Measurements from ENCODE around the gene L1CAM.
A peak's percentile ranks its signal among the peaks of the same experiment; 100 is the strongest.

The L1CAM gene

DNA sequence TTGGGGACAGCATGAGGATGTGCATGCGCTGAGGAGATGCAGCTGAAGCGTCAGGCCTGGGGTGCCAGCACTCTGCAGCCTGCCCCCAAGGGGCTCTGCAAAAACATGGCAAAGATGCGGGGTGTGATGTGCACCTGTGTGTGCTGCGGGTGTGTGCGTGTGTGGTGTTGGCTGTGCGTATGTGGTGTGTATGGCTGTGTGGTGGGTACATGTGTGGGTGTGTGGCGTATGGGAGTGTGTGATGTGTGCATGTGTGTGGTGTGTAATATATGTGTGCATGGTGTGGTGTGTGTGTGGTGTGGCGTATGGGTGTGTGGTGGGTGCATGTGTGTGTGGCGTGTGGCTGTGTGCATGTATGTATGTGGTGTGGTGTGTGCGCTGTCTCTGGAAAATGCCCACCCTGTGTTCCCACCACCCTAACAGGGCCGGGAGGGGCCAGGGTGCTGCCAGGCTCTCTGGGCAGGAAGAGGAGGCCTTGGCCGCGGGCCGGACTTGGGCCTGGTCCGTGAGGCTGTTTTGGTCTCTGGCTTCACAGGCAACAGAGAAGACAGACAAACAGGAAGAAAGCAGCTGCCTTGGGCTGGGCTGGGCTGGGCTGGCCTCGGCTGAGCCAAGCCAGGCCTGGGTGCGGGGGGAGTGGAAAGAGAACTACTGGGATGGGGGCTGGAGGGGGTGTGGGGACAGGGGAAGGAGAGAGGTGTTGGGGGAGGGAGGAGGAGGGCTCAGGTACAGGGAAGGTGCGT, 17.4 kb upstream of the L1CAM start:
- no peak for DNase-seq

DNA sequence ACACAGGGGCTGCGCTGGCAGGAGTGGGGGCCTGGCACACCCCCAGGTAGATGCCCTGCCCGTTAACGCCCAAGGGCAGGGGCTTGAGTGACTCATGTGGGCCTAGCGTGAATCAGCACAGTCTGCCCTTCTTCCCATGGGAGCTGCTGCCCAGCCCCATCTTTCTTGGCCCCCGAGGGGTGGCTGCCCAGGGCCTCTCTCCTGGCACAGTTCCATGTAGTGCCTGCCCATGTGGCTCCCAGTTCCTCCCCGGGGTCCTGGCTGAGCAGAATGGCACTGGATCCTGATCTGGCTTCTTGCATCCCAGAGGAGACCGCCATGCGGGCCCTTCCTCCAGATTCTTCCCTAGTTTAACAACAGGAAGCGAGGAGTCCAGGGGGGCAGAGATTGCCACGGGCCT, 16.4 kb upstream of the L1CAM start:
- no peak for DNase-seq

DNA sequence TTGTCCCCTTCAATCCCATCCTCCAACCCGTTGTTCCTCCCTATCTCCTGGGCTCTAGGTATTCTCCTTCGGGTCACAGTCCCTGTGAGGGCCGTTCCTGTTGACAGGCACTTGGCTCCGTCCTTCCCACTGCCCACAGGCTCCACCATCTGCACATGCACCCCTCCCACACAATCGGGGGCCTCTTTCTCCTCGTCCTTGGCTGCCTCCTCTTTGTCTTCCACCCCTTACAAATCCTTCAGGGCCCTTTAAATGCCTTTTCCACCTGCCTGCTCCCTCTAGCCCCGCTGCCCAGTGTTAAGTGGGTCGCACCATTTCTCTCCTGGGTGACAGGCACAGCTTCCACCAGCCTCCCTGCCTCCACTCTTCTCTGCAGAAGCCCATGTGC, 15.8 kb upstream of the L1CAM start:
- no peak for DNase-seq

DNA sequence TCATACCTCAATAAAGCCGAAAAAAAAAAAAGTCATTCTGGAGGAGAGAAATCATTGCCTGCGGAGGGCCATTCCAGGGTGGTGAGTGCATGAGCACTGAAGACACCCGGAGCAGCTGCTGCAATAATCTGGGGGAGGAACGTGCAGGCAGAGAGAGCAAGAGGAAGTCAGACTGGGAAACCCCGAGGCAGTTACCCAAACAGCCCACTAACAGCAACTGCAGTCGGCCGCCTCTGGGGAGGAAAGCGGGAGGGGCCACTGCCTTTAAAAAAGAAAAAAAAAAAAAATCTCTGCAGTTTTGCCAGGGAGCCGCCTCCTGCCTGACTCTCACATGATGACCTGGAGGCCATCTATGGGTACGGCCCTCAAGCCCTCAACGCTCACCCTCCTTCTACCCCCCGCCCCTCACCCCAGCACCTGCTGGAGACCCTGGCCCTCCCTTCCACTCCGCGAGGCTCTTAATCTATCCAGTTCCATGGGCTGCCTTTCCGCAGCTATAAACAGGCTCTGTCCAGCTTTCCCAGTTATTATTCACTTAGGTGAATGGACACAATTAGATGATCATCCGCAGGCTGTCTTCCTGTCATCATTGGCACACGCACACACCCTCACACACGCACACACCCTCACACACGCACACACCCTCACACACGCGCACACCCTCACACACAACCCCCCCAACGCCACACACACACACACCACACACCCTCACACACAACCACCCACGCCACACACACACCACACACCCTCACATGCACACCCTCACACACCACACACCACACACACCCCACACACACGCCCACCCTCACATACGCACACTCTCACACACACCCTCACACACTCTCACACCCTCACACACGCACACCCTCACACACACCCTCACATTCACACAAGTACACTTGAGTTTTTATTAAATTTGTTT, 15.1 kb upstream of the L1CAM start:
- peak; percentile 63 for DNase-seq

DNA sequence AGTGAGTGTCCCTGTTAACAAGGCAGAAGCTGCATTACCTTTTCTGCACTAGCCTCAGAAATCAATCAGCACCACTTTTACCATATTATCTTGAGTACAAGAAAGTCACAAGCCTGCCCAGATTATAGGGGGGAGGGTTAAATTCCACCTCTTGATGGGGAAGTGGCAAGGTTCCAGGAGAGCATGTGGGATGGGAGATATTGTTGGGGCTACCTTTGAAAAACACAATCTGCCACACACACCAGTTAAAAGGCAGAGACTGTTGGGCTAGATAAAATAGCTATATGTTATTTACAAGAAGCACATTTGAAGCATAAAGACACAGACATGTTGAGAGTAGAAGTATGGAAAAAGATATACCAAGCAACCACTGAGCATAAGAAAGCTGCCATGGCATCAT, 11.9 kb upstream of the L1CAM start:
- no peak for DNase-seq

DNA sequence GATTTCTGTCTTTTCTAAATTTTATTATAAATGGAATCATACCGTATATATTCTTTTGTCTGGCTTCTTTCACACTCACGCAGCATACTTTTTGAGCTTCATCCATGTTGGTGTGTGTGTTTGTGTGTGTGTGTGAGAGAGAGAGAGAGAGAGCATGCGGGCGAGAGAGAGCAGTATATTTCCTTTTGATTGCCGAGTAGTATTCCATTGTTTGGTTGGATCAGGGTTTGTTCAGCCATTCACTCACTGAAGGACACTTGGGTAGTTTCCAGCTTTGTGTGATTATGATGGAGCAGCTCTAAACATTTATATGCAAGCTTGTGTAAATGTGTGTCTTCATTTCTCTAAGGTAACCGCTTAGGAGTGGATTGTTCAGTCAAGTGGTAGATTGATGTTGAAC, 3.1 kb upstream of the L1CAM start:
- no peak for DNase-seq

DNA sequence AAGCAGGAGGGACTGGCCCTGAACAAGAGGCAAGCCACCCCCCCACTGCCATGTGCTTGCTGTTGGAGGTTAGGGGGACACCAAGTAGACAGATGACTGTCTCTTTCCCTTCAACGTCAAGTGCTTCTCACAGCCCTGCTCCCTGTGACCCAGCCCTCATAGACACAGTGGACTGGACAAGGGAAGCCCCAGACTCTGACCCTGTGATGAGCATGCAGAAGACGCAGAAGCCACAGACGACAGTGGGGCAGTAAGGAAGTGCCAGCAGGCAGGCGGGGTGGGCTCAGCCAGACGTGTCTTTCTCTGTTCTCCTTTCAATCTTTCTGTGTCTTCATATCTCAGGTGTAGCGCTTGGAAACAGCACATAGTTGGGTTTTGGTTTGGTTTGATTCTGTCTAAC, 2.4 kb upstream of the L1CAM start:
- DNase-seq, result no peak

DNA sequence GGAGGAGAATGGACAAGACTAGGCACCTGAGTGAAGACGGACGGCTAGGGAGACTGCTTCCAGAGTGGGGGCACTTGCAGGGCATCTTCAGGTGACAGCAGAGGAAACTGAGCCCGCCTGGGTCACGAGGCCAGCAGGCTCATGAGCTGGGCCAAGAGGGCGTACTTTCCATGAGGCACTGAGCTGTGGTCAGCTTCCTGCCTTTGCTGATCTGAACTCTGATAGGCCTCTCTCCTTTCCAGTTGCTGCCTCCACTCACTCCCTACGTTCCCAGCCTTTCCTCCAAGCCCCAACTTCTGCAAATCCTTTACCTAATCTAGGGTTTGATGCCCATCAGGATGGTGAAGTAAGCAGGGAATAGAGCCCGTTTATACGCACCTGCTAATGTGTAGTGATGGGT, 1.4 kb upstream of the L1CAM start:
- DNase-seq, result no peak

DNA sequence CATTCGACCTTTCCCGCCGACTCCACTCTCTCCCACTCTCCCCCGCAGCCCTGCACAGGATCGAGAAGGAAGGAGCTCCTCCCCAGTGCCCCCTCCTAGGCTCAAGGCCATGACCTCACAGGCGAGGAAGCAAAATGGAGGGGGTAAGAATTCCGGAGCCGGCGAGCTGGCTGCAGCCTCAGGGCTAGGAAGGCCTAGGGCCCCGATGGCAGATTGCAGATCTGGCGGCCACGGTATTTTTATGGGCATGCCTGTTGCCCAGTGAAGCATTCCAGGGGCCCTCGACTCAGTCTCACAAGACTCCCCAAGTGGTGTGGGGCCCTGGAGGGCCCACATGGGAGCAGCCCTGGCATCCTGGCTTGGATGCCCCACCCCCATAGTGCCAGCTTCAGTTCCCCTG, 942 bp upstream of the L1CAM start:
- no peak for DNase-seq

DNA sequence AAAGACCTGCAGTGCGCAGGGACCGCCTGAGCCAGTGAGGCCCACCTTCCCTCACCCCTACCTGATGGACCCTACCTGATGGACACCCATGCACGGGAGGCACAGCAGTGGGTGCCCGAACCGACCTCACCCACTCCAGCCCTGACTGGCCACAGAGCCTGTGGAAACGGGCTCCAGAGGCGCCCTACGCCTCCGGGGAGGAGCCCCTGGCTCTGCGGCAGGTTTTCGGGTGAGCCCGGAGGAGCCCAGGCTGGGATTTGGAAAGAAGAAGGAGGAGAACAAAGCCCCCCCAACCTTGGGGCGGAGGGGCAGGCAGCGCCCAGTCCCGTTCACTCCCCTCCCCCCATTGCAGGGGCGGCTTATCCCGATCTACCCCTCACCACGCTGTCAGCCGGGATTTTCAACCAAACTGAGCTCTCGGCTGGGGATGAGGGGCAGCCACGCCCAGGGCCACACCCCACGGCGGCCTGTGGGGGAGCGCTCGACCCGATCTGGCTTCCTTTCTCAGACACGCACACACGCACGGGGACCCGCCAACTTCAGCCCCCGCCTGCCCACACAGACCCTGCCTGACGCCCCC, 675 bp downstream of the L1CAM start:
- no peak for DNase-seq

DNA sequence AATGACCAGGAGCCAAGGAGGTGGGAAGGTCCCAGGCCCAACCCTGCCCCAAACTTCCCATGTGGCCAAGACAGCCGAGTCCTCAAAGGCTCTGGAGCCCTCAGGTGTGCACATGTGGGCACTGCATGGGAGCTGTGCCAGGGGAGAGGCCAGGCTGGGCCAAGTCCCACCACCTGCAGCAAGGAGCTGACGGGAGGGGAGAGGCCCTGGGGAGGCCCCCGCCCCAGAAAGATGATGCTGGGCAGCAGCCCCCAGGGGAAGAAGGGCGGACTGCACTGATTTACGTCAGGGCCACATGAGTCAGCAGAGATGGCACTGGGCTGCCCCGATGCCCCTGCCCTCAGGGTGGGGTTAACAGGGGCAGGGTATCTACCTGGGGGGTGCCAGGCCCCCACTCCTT, 1.4 kb downstream of the L1CAM start:
- no peak for DNase-seq

DNA sequence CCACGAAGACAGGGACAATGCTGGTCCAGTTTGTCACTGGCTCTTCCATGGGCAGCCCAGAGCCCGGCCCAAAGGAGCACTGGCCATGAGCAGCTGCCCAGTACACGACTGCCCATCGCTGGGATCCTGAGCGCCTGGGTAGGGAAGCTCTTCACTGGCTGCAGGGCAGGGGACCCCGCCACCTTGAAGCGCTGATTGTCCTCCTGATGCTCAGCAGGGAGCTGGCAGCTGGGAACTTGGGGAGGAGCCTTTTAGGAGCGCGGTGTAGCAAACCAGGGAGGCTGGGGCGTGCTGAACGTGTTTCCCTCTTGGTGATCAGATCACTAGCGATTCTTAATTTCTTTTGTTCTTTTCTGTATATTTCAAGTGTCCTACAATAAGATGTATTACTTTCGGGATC, 1.8 kb downstream of the L1CAM start:
- DNase-seq, result no peak

DNA sequence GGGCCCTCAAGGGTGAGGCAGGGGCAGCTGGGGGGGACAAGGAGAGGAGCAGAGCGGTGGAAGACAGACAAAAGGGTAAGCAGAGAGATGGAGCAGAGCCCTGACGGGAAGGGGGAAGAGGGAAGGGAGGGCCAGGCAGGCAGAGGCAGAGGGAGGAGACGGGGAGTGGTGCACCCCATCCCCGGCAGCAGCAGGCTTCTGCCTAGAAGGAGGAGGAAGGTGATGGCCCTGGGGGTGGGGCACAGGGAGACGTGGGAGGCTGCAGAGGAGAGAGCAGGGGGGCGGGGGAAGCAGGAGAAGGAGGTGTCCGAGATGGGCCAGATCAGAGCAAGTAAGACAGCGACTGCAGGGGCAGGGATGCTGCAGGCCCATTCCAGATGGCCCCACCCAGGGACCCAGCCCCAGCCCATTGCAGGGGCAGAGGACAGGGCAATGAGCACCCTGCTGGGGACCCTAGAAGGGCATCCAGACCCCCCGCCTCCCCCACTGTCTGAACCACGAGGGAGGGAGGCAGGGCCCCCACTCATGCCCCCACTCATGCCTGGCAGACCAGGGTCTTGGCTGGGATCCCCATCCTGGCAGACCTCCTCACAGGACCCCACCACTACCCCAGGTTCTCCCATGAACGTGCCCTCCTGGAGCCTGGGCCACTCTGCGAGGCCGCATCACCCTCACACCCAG, 2.7 kb downstream of the L1CAM start:
- DNase-seq, result no peak

DNA sequence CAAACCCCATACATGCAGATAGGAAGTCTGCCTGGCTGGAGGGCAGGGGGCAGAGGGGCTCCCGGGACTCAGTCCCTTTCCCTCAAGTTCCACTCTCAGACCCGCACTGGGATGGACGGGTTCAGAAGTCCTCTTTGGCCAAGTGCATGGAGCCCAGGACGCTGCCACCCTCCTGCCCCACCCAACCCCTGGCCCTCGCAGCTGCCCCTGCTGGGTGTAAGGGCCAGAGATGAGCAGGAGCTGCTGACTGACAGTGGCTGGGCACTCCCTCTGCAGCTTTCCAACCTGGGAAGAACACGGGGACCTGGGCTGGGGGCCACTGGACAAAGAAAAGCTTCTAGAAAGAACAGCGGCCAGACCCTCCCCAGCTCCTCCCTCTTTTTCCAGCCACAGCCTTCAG, 3.4 kb downstream of the L1CAM start:
- DNase-seq, result no peak

DNA sequence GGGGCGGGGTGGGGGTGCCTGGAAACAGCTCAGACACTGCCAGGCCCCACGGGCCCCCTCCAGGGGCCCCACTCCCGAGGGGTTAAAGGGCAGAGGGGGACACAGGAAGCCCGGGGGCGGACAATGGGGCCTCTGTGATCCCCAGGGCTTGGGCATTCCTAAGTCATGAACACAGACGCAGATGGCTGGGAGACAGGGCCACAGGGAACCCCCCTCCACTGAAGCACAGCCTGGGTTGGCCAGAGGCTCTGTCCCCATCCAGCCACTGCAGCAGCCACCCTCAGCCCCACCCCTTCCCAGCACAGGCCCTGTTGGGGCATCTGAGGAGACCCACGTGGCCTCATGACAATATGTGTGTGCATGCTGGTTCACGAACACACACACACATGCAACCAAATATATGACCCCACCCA, 3.9 kb downstream of the L1CAM start:
- no peak for DNase-seq

DNA sequence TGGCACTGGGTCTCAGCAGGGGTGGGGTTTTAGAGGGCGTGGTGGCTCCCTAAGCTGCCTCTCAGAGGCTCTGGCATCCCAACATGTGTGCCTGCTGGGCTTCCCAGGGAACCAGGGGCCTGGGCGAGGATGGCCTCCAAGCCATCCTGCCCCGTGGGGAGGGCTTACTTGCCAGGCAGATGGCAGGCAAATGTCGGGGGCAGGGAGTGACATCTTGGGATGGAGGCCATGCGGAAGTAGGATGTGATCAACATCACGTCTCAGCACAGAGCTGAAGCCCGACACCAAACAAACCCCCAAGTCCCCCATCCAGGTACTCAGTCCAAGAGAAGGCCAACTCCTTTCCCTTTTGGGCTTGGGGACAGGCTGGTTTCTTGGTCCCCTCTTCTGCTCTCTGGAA, 4.7 kb downstream of the L1CAM start:
- DNase-seq, result no peak

DNA sequence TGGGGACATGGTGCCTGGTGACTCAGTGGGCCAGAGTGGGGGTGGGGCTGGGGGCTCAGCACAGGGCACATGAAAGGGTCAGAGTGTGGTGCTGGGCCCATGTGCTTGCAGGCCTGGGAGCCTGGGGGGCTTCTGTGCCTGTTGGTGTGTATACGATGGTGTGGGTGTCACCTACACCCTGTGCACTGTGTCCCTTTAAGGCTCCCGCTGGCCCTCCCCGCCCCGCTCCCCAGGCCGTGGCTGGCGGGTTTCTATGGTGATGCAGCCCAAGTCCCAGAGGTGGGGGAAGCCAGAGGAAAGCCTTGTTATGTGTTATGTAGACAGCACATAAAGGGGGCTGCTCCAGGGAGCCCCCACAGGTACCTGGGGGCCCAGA, 5.5 kb downstream of the L1CAM start:
- no peak for DNase-seq

DNA sequence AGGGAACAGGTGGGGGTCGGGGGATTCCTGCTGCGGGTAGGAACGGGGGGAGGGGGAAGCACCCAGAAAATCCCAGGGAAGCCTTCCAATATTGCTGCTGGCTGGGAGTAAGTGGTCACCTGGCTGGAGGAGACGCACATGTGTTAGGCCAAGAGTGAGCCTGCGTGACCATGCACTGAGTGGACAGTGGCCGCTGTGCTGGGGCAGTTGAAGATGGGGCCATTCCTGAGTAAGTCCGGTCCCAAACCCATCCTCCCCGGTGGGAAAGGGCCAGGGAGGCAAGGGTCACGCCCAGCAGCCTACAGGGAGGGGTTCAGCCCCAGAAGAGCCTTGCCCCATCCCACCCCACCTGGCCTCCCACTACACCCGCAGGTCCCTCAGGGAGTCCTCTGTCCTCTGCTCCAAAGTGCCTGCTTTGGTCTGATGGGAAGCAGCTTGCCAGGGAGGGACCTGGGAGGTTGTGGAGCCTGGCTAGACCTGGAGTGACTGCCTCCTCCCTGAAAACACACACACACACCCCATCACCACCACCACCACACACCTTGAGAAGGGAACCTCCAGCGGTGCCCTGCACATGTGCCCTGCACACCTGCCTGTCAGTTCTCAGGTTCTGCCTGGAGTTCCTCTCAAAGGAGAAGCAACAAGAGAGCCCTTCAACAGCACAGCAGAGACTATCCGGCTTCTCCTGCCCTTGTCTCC, 6.1 kb downstream of the L1CAM start:
- DNase-seq, result no peak

DNA sequence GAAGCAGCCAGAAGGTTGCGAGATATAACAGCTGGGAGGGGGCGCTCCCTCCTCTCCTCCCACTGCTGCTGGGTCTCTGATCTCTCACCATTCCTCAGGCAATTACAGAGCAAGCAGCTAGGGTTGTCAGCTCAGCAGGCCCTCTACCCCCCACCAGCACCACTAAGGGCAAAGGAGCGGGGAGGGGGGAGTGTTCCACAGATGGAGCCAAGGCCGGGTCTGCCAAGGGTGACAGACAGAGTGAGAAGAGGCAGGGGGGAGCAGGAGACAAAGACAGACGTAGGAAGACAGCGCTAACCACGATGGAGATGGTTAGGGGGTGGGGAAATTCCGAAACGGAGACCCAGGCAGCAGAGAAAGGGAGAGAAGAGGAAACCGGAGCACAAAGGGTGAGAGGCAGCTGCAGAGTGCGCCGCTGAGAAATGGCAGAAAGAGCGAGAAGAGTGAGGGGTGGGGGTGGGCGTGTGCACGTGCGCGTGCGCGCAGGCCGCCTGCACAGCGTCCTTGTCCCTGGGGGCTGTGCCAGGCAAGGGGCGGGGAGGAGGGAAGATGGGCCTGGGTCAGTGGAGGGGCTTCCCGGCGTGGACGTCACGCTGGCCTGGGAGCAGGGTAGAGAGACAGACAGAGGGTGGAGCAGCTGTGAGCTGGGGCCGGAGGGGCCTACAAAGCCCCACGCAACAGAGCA, 6.9 kb downstream of the L1CAM start:
- no peak for DNase-seq

DNA sequence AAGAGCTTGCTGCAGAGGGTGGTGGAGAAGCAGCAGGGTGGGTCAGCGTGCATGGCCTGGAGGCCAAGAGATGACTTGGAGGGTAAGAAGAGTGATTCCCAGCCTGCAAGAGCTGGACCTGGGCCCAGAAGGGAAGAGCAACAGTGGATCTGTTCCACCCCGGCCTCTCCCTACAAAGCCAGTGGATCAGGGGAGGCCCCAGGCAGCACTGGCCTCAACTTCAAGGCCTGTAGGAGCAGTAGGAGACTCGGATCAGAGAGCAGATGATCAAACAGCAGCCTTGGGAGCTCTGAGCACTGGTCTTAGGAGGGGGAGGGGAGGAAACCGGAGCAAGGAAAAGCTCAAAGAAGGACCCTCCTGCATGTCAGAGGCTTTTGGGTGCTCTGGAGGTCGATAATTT, 7.6 kb downstream of the L1CAM start:
- DNase-seq, result no peak

DNA sequence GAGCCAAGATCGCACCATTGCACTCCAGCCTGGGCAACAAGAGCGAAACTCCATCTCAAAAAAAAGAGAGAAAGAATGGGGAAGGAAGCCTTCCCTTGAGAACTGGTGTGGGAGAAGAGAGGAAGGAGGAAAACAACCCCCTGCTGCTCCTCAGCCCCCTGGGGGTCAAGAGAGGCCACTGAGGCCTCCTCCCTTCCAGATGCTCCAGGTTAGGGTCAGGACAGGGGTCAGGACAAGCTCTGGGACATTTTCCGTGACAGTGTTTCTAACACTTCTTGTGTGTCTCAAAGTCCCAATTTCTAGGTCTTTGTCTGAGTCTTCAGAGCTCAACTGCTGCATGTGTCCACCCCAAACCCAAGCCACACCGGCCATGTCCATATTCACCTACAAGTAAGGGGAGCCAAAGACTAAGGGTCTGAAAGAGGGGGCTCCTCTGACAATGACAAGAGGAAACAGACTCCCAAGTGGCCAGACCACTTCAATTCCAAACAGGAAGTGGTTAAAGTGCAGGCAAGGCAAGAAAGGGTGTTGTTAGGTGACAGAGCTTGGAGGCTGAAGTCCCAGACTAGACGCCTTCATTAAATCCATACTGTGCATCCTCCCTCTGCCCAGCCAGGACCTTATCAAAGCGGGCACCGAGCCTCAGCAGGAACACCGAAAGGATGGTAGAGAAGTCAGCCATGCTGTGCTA, 8.3 kb downstream of the L1CAM start:
- DNase-seq, result no peak

DNA sequence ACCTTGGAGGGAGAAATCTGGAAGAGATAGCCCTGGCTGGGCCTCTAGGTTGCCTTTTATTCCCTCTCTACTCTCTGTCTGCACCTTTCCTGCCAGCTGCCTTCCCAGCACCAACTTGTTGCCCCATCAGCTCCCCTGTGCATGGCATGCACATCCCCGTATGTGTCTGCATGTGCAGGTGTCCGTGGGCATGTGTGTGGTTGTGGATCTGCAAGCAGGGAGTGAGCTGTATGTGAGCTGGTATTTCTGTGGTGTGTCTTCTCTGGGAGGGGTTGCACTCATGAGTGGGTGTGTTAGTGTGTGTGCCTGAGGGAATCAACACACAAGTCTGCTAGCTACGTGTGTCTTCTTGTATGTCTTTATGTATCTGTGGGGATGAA, 9.9 kb downstream of the L1CAM start:
- DNase-seq, result no peak

Data from central memory CD4-positive, alpha-beta T cell (primary cell).